Mesendoderm (in vitro differentiated cells): ENCODE measurements around the gene KCNJ10.

Source experiments
- DNase-seq: peaks from one replicate; pipeline ENCODE4 v3.0.0; 2013
- H2AK5ac ChIP-seq: 2 replicates; pipeline ENCODE4 v1.6.1; 2013; ENCODE audit warnings: low read length, inconsistent platforms
- H2BK120ac ChIP-seq: 2 replicates; pipeline ENCODE4 v1.6.1; 2013; ENCODE audit warnings: low read depth, mild to moderate bottlenecking, low read length, moderate library complexity, mixed read lengths
- H2BK15ac ChIP-seq: replicated peaks from 2 replicates; pipeline ENCODE4 v1.6.1; 2013; ENCODE audit warnings: low read depth, mild to moderate bottlenecking, moderate library complexity
- H2BK5ac ChIP-seq: 2 replicates; pipeline ENCODE4 v1.6.1; 2013; ENCODE audit warnings: low read length, inconsistent platforms
- H3K18ac ChIP-seq: 2 replicates; pipeline ENCODE4 v1.6.1; 2013; ENCODE audit warnings: mild to moderate bottlenecking, low read length, mixed read lengths
- H3K23ac ChIP-seq: one replicate; pipeline ENCODE4 v1.6.1; 2013; ENCODE audit warnings: low read length
- H3K27ac ChIP-seq: 2 replicates; pipeline ENCODE4 v1.5.1; 2013; ENCODE audit warnings: low read depth, mild to moderate bottlenecking, inconsistent platforms, low read length, moderate library complexity
- H3K27me3 ChIP-seq: 2 replicates; pipeline ENCODE4 v1.6.1; 2013; ENCODE audit warnings: low read length, control low read depth, mild to moderate bottlenecking, inconsistent platforms; ENCODE audit not compliant: insufficient read depth, poor library complexity
- H3K36me3 ChIP-seq: 2 replicates; pipeline ENCODE4 v1.6.1; 2013; ENCODE audit warnings: low read length, inconsistent platforms; ENCODE audit not compliant: control insufficient read depth, insufficient read depth
- H3K4ac ChIP-seq: one replicate; pipeline ENCODE4 v1.6.1; 2013; ENCODE audit warnings: low read depth, mild to moderate bottlenecking, low read length, moderate library complexity
- H3K4me1 ChIP-seq: 2 replicates; pipeline ENCODE4 v1.6.1; 2013; ENCODE audit warnings: low read depth, low read length, inconsistent platforms; ENCODE audit not compliant: control insufficient read depth
- H3K4me2 ChIP-seq: 2 replicates; pipeline ENCODE4 v1.6.1; 2013; ENCODE audit warnings: low read length
- H3K4me3 ChIP-seq: 2 replicates; pipeline ENCODE4 v1.5.1; 2013; ENCODE audit warnings: mild to moderate bottlenecking, low read length
- H3K56ac ChIP-seq: one replicate; pipeline ENCODE4 v1.6.1; 2013; ENCODE audit warnings: low read length
- H3K79me1 ChIP-seq: 2 replicates; pipeline ENCODE4 v1.6.1; 2013; ENCODE audit warnings: low read length, inconsistent platforms
- H3K79me2 ChIP-seq: 2 replicates; pipeline ENCODE4 v1.6.1; 2013; ENCODE audit warnings: mild to moderate bottlenecking, low read length; ENCODE audit not compliant: control insufficient read depth, insufficient read depth
- H3K9ac ChIP-seq: 2 replicates; pipeline ENCODE4 v1.6.1; 2013; ENCODE audit warnings: low read length, inconsistent platforms
- H4K5ac ChIP-seq: one replicate; pipeline ENCODE4 v1.6.1; 2013; ENCODE audit warnings: low read length
- H4K8ac ChIP-seq: one replicate; pipeline ENCODE4 v1.6.1; 2013; ENCODE audit warnings: low read depth, mild to moderate bottlenecking, control low read depth, low read length, moderate library complexity
- WGBS: extraction: QIAGEN DNeasy Blood & Tissue Kit; methylation state at CpG from one replicate; pipeline ENCODE4 v1.1.7; 2013; ENCODE audit warnings: low lambda C conversion rate, missing lambda C conversion rate; ENCODE audit not compliant: insufficient coverage; ENCODE audit errors: extremely low coverage; 5-methylcytosine and 5-hydroxymethylcytosine counted together

KCNJ10 gene

GRCh38 chr1:159953536-159954515 is 116.1 kb downstream of the KCNJ10 start, which contains the start of gene SLAMF9:
Gene SLAMF9 (minus strand): TSS chr1:159954237. CDS start chr1:159954137, 100 bp downstream.
- no peak within 1 kb of the TSS for H4K5ac ChIP-seq
- H3K18ac ChIP-seq = no peak within 1 kb of the TSS
- no peak within 1 kb of the TSS for H3K4me3 ChIP-seq
- WGBS = no CpG with 5 or more reads among the region's 11 CpGs
- no peaks in the 10 kb centered on the region for H3K79me2 ChIP-seq
- H3K4ac ChIP-seq = no peak within 1 kb of the TSS
- H3K23ac ChIP-seq = no peak within 1 kb of the TSS
- no peak within 1 kb of the TSS for H3K27ac ChIP-seq
- DNase-seq = no peak
- H3K36me3 ChIP-seq = no peaks in the 10 kb centered on the region
- H3K27me3 ChIP-seq = no peaks in the 10 kb centered on the region
- no peak within 1 kb of the TSS for H4K8ac ChIP-seq
- no peaks in the 10 kb centered on the region for H3K79me1 ChIP-seq
- no peak within 1 kb of the TSS for H3K9ac ChIP-seq
- no peak within 1 kb of the TSS for H3K56ac ChIP-seq
- H2BK15ac ChIP-seq = no peak within 1 kb of the TSS
- H3K4me1 ChIP-seq = no peaks in the 10 kb centered on the region
- no peak within 1 kb of the TSS for H3K4me2 ChIP-seq
- no peak within 1 kb of the TSS for H2AK5ac ChIP-seq
- no peak within 1 kb of the TSS for H2BK120ac ChIP-seq
- H2BK5ac ChIP-seq = no peak within 1 kb of the TSS

- Histone ChIP-seq H4K5ac (no peak overlapping the region), H2AK5ac (no peak overlapping the region), H3K56ac (no peak overlapping the region), H3K9ac (no peak overlapping the region), H3K79me1 (no peaks in the 10 kb centered on the region), H3K4ac (no peak overlapping the region), H3K18ac (no peak overlapping the region), H3K4me3 (no peak overlapping the region), H3K27me3 (no peaks in the 10 kb centered on the region), H3K79me2 (no peaks in the 10 kb centered on the region), H2BK15ac (no peak overlapping the region), H2BK120ac (no peak overlapping the region), H3K4me1 (no peaks in the 10 kb centered on the region), H2BK5ac (no peak overlapping the region), H3K36me3 (no peaks in the 10 kb centered on the region), H3K27ac (no peak overlapping the region), H3K23ac (no peak overlapping the region), H3K4me2 (no peak overlapping the region), H4K8ac (no peak overlapping the region)
- DNase-seq = no peak
- no CpG with 5 or more reads among the region's 5 CpGs for WGBS
Measured at GRCh38 chr1:159952932-159953331, 117.0 kb downstream of the KCNJ10 start.

GRCh38 chr1:159951551-159951950 is 118.4 kb downstream of the KCNJ10 start:
- no peak for DNase-seq

GRCh38 chr1:159951016-159951415 is 118.9 kb downstream of the KCNJ10 start:
- Histone ChIP-seq H3K79me2 (no peaks in the 10 kb centered on the region), H3K79me1 (no peaks in the 10 kb centered on the region), H3K9ac (no peak overlapping the region), H3K36me3 (no peaks in the 10 kb centered on the region), H4K8ac (no peak overlapping the region), H3K27me3 (no peaks in the 10 kb centered on the region), H3K27ac (no peak overlapping the region), H2BK5ac (no peak overlapping the region), H3K4me3 (no peak overlapping the region), H4K5ac (no peak overlapping the region), H3K56ac (no peak overlapping the region), H2BK120ac (no peak overlapping the region), H3K23ac (no peak overlapping the region), H3K4ac (no peak overlapping the region), H3K4me2 (no peak overlapping the region), H3K4me1 (peaks cover 6% of the 10 kb centered on the region), H2AK5ac (no peak overlapping the region), H2BK15ac (no peak overlapping the region), H3K18ac (no peak overlapping the region)
- peak; percentile 51 for DNase-seq
- no CpG with 5 or more reads among the region's 2 CpGs for WGBS

More at GRCh38 chr1:159951551-159951950, 118.4 kb downstream of the KCNJ10 start:
- H3K79me2 ChIP-seq = no peaks in the 10 kb centered on the region
- no peak overlapping the region for H3K56ac ChIP-seq
- H3K27ac ChIP-seq = no peak overlapping the region
- no peaks in the 10 kb centered on the region for H3K36me3 ChIP-seq
- no peak overlapping the region for H2BK120ac ChIP-seq
- no peak overlapping the region for H3K4me3 ChIP-seq
- no peak overlapping the region for H3K4ac ChIP-seq
- H3K23ac ChIP-seq = no peak overlapping the region
- H3K18ac ChIP-seq = no peak overlapping the region
- no peak overlapping the region for H3K9ac ChIP-seq
- WGBS = no CpG with 5 or more reads among the region's 1 CpG
- H4K8ac ChIP-seq = no peak overlapping the region
- H4K5ac ChIP-seq = no peak overlapping the region
- H3K27me3 ChIP-seq = no peaks in the 10 kb centered on the region
- H2AK5ac ChIP-seq = no peak overlapping the region
- no peak overlapping the region for H2BK5ac ChIP-seq
- no peak overlapping the region for H2BK15ac ChIP-seq
- H3K4me2 ChIP-seq = no peak overlapping the region
- H3K79me1 ChIP-seq = no peaks in the 10 kb centered on the region
- H3K4me1 ChIP-seq = peaks cover 1% of the 10 kb centered on the region

GRCh38 chr1:159949981-159950381 is 120.0 kb downstream of the KCNJ10 start:
- DNase-seq = no peak
- Histone ChIP-seq H3K9ac (no peak overlapping the region), H3K27me3 (no peaks in the 10 kb centered on the region), H3K4me2 (no peak overlapping the region), H2BK15ac (no peak overlapping the region), H3K36me3 (no peaks in the 10 kb centered on the region), H3K27ac (no peak overlapping the region), H3K4me1 (peaks cover 6% of the 10 kb centered on the region), H3K56ac (no peak overlapping the region), H3K4ac (no peak overlapping the region), H3K79me2 (no peaks in the 10 kb centered on the region), H3K18ac (no peak overlapping the region), H2BK120ac (no peak overlapping the region), H4K5ac (no peak overlapping the region), H3K4me3 (no peak overlapping the region), H2AK5ac (no peak overlapping the region), H2BK5ac (no peak overlapping the region), H4K8ac (no peak overlapping the region), H3K23ac (no peak overlapping the region), H3K79me1 (no peaks in the 10 kb centered on the region)
- WGBS = no CpG with 5 or more reads among the region's 4 CpGs
